Ovary (tissue), 3 donors: ENCODE measurements around the gene PA2G4.

Experiments
- EP300 ChIP-seq: sonication (generic); formaldehyde crosslinking; IDR thresholded peaks from one replicate; pipeline ENCODE4 v1.6.1; 2017; ENCODE audit warnings: antibody characterized with exemption
- POLR2A ChIP-seq: fragments of 450-650 bp; IDR thresholded peaks from one replicate; pipeline ENCODE4 v1.6.1; 2017; ENCODE audit warnings: antibody characterized with exemption, mild to moderate bottlenecking, moderate library complexity
- TF ChIP-seq, protein P1 (sequence below), 3 donors: fragments of 450-650 bp in 2 of 3; fragments of 200-600 bp in 1 of 3; IDR thresholded peaks; one replicate each; pipeline versions ENCODE4 v1.5.1 to v1.8.0; 2016 to 2022; ENCODE audit warnings: antibody characterized with exemption in 3 of 3, mild to moderate bottlenecking in 1 of 3
- donor health status: DM: no; HTN: no; CAD: no.

DNA sequence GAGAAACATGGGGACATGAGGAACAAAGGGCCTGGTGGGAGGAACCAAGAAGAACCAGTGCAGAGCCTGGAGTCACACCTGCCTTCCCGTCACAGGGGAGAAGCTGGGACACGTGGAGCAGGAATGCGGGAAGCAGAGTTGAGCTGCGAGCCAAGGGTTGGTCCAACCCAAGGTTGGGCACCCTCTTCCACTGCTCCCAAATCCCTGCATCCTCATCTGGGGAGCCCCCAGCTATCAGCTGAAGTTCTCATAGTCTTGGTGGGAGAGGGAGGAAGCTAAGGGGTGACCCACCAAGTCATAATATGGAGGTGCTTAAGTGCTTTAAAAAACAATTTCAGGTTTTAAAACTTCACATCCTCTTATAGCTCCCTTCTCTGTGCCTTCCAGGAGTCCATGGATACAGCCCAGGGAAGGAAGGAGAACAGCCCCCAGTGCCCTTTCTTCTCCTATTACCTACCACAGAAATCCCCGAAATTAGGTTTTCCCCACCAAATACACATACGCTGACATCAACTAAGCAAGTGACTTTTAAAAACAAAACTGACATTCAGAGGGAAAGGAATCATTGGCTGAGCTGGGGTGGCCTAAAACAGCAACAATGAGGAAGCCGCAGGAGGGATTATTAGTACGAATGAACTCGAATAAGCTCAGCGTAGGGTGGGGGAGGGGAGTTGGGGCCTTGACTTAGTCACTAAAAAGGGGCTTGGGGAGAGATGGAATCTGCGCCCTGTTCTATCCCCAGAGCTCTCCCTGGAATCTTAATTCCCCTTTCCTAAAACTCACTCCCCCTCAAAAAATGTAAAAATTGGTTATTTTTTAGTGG lies 58.3 kb downstream of the PA2G4 start:
- TF ChIP-seq, protein P1, sequence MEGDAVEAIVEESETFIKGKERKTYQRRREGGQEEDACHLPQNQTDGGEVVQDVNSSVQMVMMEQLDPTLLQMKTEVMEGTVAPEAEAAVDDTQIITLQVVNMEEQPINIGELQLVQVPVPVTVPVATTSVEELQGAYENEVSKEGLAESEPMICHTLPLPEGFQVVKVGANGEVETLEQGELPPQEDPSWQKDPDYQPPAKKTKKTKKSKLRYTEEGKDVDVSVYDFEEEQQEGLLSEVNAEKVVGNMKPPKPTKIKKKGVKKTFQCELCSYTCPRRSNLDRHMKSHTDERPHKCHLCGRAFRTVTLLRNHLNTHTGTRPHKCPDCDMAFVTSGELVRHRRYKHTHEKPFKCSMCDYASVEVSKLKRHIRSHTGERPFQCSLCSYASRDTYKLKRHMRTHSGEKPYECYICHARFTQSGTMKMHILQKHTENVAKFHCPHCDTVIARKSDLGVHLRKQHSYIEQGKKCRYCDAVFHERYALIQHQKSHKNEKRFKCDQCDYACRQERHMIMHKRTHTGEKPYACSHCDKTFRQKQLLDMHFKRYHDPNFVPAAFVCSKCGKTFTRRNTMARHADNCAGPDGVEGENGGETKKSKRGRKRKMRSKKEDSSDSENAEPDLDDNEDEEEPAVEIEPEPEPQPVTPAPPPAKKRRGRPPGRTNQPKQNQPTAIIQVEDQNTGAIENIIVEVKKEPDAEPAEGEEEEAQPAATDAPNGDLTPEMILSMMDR (IDR thresholded peaks at IDR 0.05), result no peak
- TF ChIP-seq POLR2A (no peak), EP300 (no peak)
